ENCODE data around the gene SKAP1.

Gene SKAP1

GRCh38 chr17:48238933-48239602 lies 190.9 kb downstream of the SKAP1 start:
- Mint-ChIP-seq H3K4me3 (peak overlapping the region; percentile 70), H3K27ac (peak overlapping the region; percentile 99), H3K27me3 (ENCODE audit: low read depth, poor library complexity) (no peaks in the 10 kb centered on the region), H3K36me3 (ENCODE audit: low read depth) (no peaks in the 10 kb centered on the region), H3K9me3 (no peaks in the 10 kb centered on the region), H3K4me1 (peaks cover 87% of the 10 kb centered on the region)
- no peak for DNase-seq
- TF ChIP-seq, protein P1, sequence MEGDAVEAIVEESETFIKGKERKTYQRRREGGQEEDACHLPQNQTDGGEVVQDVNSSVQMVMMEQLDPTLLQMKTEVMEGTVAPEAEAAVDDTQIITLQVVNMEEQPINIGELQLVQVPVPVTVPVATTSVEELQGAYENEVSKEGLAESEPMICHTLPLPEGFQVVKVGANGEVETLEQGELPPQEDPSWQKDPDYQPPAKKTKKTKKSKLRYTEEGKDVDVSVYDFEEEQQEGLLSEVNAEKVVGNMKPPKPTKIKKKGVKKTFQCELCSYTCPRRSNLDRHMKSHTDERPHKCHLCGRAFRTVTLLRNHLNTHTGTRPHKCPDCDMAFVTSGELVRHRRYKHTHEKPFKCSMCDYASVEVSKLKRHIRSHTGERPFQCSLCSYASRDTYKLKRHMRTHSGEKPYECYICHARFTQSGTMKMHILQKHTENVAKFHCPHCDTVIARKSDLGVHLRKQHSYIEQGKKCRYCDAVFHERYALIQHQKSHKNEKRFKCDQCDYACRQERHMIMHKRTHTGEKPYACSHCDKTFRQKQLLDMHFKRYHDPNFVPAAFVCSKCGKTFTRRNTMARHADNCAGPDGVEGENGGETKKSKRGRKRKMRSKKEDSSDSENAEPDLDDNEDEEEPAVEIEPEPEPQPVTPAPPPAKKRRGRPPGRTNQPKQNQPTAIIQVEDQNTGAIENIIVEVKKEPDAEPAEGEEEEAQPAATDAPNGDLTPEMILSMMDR (IDR thresholded peaks at IDR 0.05), result no peak

- Mint-ChIP-seq H3K27me3 (ENCODE audit: low read depth, poor library complexity) (no peaks in the 10 kb centered on the region), H3K4me3 (peak overlapping the region; percentile 31), H3K4me1 (peaks cover 79% of the 10 kb centered on the region), H3K27ac (peak overlapping the region; percentile 58), H3K36me3 (ENCODE audit: low read depth) (peaks cover 5% of the 10 kb centered on the region), H3K9me3 (no peaks in the 10 kb centered on the region)
- TF ChIP-seq, protein P1 (IDR thresholded peaks at IDR 0.05), result no peak
- no peak for DNase-seq
These were observed 192.6 kb downstream of the SKAP1 start for GRCh38 chr17:48237456-48237855.

DNA sequence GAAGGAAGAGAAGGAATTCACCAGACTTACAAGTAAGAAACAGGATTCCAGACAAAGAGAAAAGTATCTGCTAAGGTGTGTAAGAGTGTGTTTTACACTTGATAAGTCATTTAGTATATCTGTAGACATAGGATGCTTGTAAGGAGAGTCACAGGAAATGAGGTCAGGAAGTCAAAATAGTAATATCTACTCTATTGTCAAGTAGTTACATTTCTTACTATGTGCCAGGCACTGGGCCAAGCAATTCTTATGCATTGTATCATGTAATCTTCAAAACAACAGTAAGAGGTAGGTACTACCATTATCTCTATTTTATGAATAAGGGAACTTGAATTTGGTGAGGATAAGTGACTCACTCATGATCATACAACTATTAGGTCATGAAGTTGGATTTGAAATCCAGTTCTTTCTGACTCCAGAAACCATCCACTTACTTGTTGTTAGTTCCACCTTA lies 193.3 kb downstream of the SKAP1 start:
- Mint-ChIP-seq H3K9me3 (no peaks in the 10 kb centered on the region), H3K27ac (no peak overlapping the region), H3K4me1 (peaks cover 77% of the 10 kb centered on the region), H3K36me3 (ENCODE audit: low read depth) (peaks cover 5% of the 10 kb centered on the region), H3K4me3 (no peak overlapping the region), H3K27me3 (ENCODE audit: low read depth, poor library complexity) (no peaks in the 10 kb centered on the region)
- TF ChIP-seq, protein P1 (IDR thresholded peaks at IDR 0.05), result no peak
- DNase-seq, result no peak

DNA sequence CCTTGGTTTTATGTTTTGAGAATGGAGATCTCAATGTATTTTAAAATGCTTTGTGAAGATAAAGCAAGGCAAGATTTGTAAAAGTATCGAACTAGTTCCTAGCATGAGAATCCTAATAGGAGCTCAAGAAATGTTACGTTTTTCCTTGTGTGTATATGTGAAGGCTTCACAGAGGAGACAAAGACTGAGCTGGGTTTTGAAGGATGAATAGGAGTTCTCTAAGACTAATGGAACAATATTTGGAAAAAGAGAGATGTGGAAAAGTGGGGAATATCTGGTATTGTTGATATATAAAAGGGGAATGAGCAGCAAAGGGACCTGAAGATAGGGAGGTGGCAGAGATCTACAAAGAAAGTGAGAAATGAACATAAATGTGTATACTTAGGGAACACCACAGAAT lies 195.1 kb downstream of the SKAP1 start:
- Mint-ChIP-seq H3K9me3 (no peaks in the 10 kb centered on the region), H3K4me3 (no peak overlapping the region), H3K36me3 (ENCODE audit: low read depth) (peaks cover 5% of the 10 kb centered on the region), H3K27me3 (ENCODE audit: low read depth, poor library complexity) (no peaks in the 10 kb centered on the region), H3K27ac (no peak overlapping the region), H3K4me1 (peaks cover 73% of the 10 kb centered on the region)
- DNase-seq, result no peak
- TF ChIP-seq, protein P1 (IDR thresholded peaks at IDR 0.05), result no peak

DNA sequence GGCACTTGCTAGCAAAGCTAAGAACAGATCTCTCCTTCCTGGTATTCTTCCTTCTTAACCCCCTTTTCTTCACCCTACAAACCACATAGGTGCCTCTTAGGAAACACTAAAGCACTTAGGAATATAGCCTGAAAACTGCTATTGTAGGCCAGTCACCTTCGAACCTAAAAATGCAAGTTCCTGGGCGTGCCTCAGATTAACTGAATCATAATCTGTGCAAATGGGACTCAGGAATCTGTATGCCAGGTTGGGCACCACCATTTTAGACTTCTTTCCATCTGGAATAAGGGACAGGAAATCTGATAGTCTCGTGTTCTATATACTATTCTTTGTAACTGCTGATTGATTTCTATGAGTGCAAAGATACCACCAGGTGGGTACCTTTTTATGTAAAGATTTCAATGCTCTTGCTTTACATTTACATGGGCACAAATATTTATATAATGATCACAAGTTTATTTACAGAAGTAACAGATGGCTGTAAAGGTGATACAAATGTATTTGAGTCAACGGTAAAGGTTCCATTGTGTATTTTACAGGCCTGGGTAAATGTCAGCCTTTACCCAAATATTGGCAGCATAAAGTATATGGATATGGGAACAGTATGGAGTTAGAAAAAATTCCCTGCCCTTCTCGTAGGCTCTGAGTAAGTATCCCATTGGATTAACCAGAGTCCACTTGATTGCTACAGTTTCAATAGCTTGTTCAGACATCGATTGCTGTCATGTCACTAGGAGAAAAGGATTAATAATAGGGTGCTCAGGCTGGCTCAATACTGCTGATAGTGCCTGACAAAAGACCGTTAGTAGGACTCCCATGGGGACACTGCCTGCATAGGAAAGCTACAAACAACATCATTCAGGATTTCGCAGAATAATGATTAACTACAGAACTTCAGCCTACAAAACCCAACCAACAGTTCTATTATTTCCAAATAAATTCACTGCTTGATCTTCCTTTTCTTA lies 197.7 kb downstream of the SKAP1 start:
- no peaks in the 10 kb centered on the region for H3K27me3 Mint-ChIP-seq (ENCODE audit: low read depth, poor library complexity)
- H3K9me3 Mint-ChIP-seq, result no peaks in the 10 kb centered on the region
- H3K4me1 Mint-ChIP-seq, result peaks cover 62% of the 10 kb centered on the region
- H3K4me3 Mint-ChIP-seq, result no peak overlapping the region
- H3K36me3 Mint-ChIP-seq (ENCODE audit: low read depth), result peaks cover 5% of the 10 kb centered on the region
- H3K27ac Mint-ChIP-seq, result peak overlapping the region; percentile 4
- TF ChIP-seq, protein P1 (IDR thresholded peaks at IDR 0.05), result no peak
- no peak for DNase-seq

Measured in nephron progenitor cell (in vitro differentiated cells).